ENCODE data around the gene NSMCE4A. TPM values are rescaled to one million over a fixed set of nuclear protein-coding genes. Genes with fewer than 3 reads are reported as not detected.

NSMCE4A gene
- total and polyA plus RNA-seq, 2 donors (not counting 3 experiments of a cell fraction or from before 2014, with no cell fraction given), result 36.8 to 51.0 TPM

GRCh38 chr10:121947343-121948330 is 27.4 kb downstream of the NSMCE4A start:
- intact Hi-C loops (cut with micrococcal nuclease), result no loop called here
- Histone ChIP-seq H4K20me1 (replicated peaks; ENCODE audit: control insufficient read depth, extremely low read depth, insufficient read depth, low read length) (no peaks in the 10 kb centered on the region), H3K79me2 (ENCODE audit: control insufficient read depth, insufficient read depth, low read length) (no peaks in the 10 kb centered on the region), H3K27me3 (ENCODE audit: control insufficient read depth in 2 of 2, insufficient read depth in 2 of 2, low read length in 2 of 2) (no peaks in the 10 kb centered on the region), H3K36me3 (ENCODE audit: control insufficient read depth in 2 of 2, extremely low read depth in 1 of 2, insufficient read depth in 2 of 2, low read length in 2 of 2) (peaks cover 0 to 2% of the 10 kb centered on the region in 2 experiments), H3K4me2 (ENCODE audit: insufficient read depth, low read length) (no peak overlapping the region), H3K9ac (replicated peaks; ENCODE audit: extremely low read depth, insufficient read depth, low read length) (no peak overlapping the region), H3K4me1 (ENCODE audit: control insufficient read depth, extremely low read depth, insufficient read depth, low read length) (peaks cover 20% of the 10 kb centered on the region), H3K4me3 (replicated peaks in 1 of 3; ENCODE audit: insufficient read depth in 1 of 3, low read depth in 1 of 3, low read length in 3 of 3) (no peak overlapping the region), H3K9me3 (replicated peaks; ENCODE audit: control insufficient read depth, insufficient read depth, low read length) (no peaks in the 10 kb centered on the region), H2AFZ (ENCODE audit: low read depth, low read length) (peak overlapping the region; percentile 45), H3K9me1 (replicated peaks; ENCODE audit: control insufficient read depth, extremely low read depth, insufficient read depth, low read length) (no peaks in the 10 kb centered on the region), H3K27ac (ENCODE audit: insufficient read depth, low read depth, low read length) (peak overlapping the region; percentile 22)
- POLR2A ChIA-PET, result interaction anchor here (0.6 to 1.1 kb wide), 3 partner anchors 8 to 1470 kb away, joined by 3 to 4 read pairs (median 4); partner anchors contain the start of gene ATE1
- FAIRE-seq (peak; percentile 70), DNase-seq (ENCODE audit: low read depth, low spot score) (no peak)
- dilution Hi-C loops (cut with MboI; ENCODE audit: extremely low pct_ligation_motif_present, low sequenced_read_pairs), result no loop called here
- TF ChIP-seq EZH2 (IDR thresholded peaks at IDR 0.05; ENCODE audit: borderline replicate concordance, low read depth, low read length, severe bottlenecking) (no peak), MAX (IDR thresholded peaks at IDR 0.05; ENCODE audit: insufficient read depth, insufficient read length) (no peak), GATA2 (IDR thresholded peaks at IDR 0.05; ENCODE audit: insufficient read depth, insufficient read length, low read depth, low read length) (no peak), POLR2AphosphoS5 (IDR thresholded peaks at IDR 0.05; ENCODE audit: insufficient read depth, low read depth, low read length) (no peak), POLR2A (IDR thresholded peaks at IDR 0.05; ENCODE audit: low read depth, low read length) (no peak), MYC (IDR thresholded peaks at IDR 0.05; ENCODE audit: low read depth, low read length) (no peak), FOS (IDR thresholded peaks at IDR 0.05; ENCODE audit: borderline replicate concordance, insufficient read depth, low read length) (no peak), JUN (IDR thresholded peaks at IDR 0.05; ENCODE audit: borderline replicate concordance, insufficient read depth, insufficient read length, low read depth) (no peak)
- TF ChIP-seq, protein P1, sequence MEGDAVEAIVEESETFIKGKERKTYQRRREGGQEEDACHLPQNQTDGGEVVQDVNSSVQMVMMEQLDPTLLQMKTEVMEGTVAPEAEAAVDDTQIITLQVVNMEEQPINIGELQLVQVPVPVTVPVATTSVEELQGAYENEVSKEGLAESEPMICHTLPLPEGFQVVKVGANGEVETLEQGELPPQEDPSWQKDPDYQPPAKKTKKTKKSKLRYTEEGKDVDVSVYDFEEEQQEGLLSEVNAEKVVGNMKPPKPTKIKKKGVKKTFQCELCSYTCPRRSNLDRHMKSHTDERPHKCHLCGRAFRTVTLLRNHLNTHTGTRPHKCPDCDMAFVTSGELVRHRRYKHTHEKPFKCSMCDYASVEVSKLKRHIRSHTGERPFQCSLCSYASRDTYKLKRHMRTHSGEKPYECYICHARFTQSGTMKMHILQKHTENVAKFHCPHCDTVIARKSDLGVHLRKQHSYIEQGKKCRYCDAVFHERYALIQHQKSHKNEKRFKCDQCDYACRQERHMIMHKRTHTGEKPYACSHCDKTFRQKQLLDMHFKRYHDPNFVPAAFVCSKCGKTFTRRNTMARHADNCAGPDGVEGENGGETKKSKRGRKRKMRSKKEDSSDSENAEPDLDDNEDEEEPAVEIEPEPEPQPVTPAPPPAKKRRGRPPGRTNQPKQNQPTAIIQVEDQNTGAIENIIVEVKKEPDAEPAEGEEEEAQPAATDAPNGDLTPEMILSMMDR (IDR thresholded peaks at IDR 0.05; ENCODE audit: extremely low read depth in 1 of 2, insufficient read depth in 1 of 2, low read depth in 1 of 2, low read length in 2 of 2), result no peak
- CTCF ChIA-PET, result interaction anchor here (0.6 to 1.8 kb wide), 5 partner anchors 9 to 47 kb away, joined by 3 to 5 read pairs (median 3); partner anchors contain the start of gene ATE1
- no TSS peak for BruUV-seq (replicated peaks)

All from endothelial cell of umbilical vein (primary cell).